Measurements from ENCODE around the gene ANKRD9. TPM values are rescaled to one million over a fixed set of nuclear protein-coding genes. Genes with fewer than 3 reads are reported as not detected.

The ANKRD9 gene
- total and polyA plus RNA-seq, 9 of the 15 experiments (the other 6 are each of a cell fraction or from before 2014, with no cell fraction given), result 0.04 to 32.9 (median 5.3) TPM

DNA sequence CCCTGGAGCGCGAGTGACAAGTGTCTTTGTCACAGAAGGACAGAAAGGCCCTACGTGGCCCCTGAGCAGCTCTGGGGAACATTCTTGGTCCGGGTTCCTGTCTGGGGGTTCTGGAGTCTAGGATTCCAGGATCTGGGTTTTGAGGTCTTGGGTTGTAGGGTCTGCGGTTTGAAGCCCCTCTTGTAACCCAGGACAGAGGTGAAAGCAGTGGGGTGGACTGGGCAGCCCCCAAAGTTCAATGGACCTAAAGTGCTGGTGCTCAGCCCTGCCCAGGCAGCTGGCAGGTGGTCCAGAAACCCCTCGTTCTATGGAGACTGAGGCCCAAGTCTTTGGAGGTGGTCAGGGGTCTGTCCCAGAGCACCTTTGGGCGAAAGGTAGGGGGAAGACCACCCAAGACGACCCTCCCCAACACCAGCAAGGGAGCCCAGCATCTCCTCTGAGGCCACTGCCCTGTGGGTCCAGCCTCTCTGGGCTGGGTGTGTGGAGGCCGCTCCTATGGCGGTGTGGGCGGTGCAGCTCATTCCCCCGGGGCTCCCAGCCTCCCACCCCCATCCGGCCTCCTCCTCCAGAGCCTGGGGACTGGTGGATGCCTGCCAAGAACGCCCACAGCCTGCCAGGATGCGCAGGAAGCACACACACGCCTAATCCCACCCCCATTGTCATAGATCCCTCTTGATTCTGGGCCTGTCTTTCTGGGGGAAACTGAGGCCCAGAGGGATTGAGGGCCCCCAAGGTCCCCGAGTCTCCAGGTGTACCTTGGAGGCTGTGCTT, 30.2 kb upstream of the ANKRD9 start (continued):
- TF ChIP-seq HOMEZ (CRISPR knock-in tag; IDR thresholded peaks at IDR 0.05), result no peak
- TF ChIP-seq, protein P1, sequence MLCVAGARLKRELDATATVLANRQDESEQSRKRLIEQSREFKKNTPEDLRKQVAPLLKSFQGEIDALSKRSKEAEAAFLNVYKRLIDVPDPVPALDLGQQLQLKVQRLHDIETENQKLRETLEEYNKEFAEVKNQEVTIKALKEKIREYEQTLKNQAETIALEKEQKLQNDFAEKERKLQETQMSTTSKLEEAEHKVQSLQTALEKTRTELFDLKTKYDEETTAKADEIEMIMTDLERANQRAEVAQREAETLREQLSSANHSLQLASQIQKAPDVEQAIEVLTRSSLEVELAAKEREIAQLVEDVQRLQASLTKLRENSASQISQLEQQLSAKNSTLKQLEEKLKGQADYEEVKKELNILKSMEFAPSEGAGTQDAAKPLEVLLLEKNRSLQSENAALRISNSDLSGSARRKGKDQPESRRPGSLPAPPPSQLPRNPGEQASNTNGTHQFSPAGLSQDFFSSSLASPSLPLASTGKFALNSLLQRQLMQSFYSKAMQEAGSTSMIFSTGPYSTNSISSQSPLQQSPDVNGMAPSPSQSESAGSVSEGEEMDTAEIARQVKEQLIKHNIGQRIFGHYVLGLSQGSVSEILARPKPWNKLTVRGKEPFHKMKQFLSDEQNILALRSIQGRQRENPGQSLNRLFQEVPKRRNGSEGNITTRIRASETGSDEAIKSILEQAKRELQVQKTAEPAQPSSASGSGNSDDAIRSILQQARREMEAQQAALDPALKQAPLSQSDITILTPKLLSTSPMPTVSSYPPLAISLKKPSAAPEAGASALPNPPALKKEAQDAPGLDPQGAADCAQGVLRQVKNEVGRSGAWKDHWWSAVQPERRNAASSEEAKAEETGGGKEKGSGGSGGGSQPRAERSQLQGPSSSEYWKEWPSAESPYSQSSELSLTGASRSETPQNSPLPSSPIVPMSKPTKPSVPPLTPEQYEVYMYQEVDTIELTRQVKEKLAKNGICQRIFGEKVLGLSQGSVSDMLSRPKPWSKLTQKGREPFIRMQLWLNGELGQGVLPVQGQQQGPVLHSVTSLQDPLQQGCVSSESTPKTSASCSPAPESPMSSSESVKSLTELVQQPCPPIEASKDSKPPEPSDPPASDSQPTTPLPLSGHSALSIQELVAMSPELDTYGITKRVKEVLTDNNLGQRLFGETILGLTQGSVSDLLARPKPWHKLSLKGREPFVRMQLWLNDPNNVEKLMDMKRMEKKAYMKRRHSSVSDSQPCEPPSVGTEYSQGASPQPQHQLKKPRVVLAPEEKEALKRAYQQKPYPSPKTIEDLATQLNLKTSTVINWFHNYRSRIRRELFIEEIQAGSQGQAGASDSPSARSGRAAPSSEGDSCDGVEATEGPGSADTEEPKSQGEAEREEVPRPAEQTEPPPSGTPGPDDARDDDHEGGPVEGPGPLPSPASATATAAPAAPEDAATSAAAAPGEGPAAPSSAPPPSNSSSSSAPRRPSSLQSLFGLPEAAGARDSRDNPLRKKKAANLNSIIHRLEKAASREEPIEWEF (CRISPR knock-in tag; IDR thresholded peaks at IDR 0.05), result no peak
- no peak for TF ChIP-seq ZNF444 (CRISPR knock-in tag; IDR thresholded peaks at IDR 0.05)
- TF ChIP-seq MEIS2 (IDR thresholded peaks at IDR 0.05; ENCODE audit: partially characterized antibody), result peak; percentile 37
- TF ChIP-seq, protein P2, sequence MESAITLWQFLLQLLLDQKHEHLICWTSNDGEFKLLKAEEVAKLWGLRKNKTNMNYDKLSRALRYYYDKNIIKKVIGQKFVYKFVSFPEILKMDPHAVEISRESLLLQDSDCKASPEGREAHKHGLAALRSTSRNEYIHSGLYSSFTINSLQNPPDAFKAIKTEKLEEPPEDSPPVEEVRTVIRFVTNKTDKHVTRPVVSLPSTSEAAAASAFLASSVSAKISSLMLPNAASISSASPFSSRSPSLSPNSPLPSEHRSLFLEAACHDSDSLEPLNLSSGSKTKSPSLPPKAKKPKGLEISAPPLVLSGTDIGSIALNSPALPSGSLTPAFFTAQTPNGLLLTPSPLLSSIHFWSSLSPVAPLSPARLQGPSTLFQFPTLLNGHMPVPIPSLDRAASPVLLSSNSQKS (CRISPR knock-in tag; IDR thresholded peaks at IDR 0.05), result no peak
- TF ChIP-seq, protein P3, sequence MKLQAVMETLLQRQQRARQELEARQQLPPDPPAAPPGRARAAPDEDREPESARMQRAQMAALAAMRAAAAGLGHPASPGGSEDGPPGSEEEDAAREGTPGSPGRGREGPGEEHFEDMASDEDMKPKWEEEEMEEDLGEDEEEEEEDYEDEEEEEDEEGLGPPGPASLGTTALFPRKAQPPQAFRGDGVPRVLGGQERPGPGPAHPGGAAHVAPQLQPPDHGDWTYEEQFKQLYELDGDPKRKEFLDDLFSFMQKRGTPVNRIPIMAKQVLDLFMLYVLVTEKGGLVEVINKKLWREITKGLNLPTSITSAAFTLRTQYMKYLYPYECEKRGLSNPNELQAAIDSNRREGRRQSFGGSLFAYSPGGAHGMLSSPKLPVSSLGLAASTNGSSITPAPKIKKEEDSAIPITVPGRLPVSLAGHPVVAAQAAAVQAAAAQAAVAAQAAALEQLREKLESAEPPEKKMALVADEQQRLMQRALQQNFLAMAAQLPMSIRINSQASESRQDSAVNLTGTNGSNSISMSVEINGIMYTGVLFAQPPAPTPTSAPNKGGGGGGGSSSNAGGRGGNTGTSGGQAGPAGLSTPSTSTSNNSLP (IDR thresholded peaks at IDR 0.05; ENCODE audit: borderline replicate concordance, low read depth, low read length), result no peak
- TF ChIP-seq, protein P4, sequence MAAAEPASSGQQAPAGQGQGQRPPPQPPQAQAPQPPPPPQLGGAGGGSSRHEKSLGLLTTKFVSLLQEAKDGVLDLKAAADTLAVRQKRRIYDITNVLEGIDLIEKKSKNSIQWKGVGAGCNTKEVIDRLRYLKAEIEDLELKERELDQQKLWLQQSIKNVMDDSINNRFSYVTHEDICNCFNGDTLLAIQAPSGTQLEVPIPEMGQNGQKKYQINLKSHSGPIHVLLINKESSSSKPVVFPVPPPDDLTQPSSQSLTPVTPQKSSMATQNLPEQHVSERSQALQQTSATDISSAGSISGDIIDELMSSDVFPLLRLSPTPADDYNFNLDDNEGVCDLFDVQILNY (CRISPR knock-in tag; IDR thresholded peaks at IDR 0.05), result no peak
- TF ChIP-seq, protein P5, sequence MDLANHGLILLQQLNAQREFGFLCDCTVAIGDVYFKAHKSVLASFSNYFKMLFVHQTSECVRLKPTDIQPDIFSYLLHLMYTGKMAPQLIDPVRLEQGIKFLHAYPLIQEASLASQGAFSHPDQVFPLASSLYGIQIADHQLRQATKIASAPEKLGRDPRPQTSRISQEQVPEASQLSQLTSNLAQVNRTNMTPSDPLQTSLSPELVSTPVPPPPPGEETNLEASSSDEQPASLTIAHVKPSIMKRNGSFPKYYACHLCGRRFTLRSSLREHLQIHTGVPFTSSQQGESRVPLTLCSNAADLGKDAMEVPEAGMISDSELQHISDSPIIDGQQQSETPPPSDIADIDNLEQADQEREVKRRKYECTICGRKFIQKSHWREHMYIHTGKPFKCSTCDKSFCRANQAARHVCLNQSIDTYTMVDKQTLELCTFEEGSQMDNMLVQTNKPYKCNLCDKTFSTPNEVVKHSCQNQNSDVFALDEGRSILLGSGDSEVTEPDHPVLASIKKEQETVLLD (IDR thresholded peaks at IDR 0.05), result peak; percentile 22; the same call in 1 of the 2 replicates
- TF ChIP-seq RBFOX2 (IDR thresholded peaks at IDR 0.05; ENCODE audit: low read depth, low read length), result peak; percentile 3; the same call in 1 of the 2 replicates
- TF ChIP-seq NFRKB (IDR thresholded peaks at IDR 0.05; ENCODE audit: low read depth), result no peak
- no peak for TF ChIP-seq BACH1 (tag; IDR thresholded peaks at IDR 0.05)
- no peak for TF ChIP-seq ARHGAP35 (IDR thresholded peaks at IDR 0.05; ENCODE audit: partially characterized antibody)
- peak; percentile 64; the same call in 1 of the 2 replicates for TF ChIP-seq ZBTB7A (IDR thresholded peaks at IDR 0.05; ENCODE audit: borderline replicate concordance, control insufficient read depth, low read depth, low read length)
- no peak for TF ChIP-seq IRF2 (CRISPR knock-in tag; IDR thresholded peaks at IDR 0.05)
- TF ChIP-seq TBP (optimal IDR thresholded peaks at IDR 0.05; ENCODE audit: low read depth, low read length), result no peak
